ENCODE measurements around the gene TMEM178A.

TMEM178A gene

GRCh38 chr2:39671604-39672003, 5.9 kb downstream of the TMEM178A start:
- no peak overlapping the region for H3K4me2 ChIP-seq (ENCODE audit: low read length)
- peaks cover 34% of the 10 kb centered on the region for H3K27me3 ChIP-seq (ENCODE audit: control insufficient read depth, low read length)

GRCh38 chr2:39673018-39673417, 7.3 kb downstream of the TMEM178A start:
- Histone ChIP-seq H3K36me3 (ENCODE audit: control insufficient read depth, low read length) (no peaks in the 10 kb centered on the region), H3K27me3 (ENCODE audit: control insufficient read depth, low read length) (peaks cover 20% of the 10 kb centered on the region)

More at GRCh38 chr2:39671604-39672003, 5.9 kb downstream of the TMEM178A start:
- no peaks in the 10 kb centered on the region for H3K9me3 ChIP-seq (ENCODE audit: control insufficient read depth, insufficient read depth, low read length)
- H3F3A ChIP-seq (ENCODE audit: control insufficient read depth, insufficient read depth), result no peaks in the 10 kb centered on the region
- no peak for TF ChIP-seq CTCF (IDR thresholded peaks at IDR 0.05; ENCODE audit: low read depth, low read length, poor library complexity, severe bottlenecking)
- TF ChIP-seq EZH2phosphoT487 (IDR thresholded peaks at IDR 0.05; ENCODE audit: borderline replicate concordance, low read length), result no peak
- H4K20me1 ChIP-seq (ENCODE audit: control insufficient read depth, insufficient read depth, low read depth, low read length), result no peaks in the 10 kb centered on the region
- no peaks in the 10 kb centered on the region for H3K9me2 ChIP-seq (replicated peaks; ENCODE audit: control insufficient read depth, low read length)
- H3K4me3 ChIP-seq (ENCODE audit: low read length), result no peak overlapping the region
- no peak overlapping the region for H3K27ac ChIP-seq (ENCODE audit: low read depth, low read length)
- H3K79me2 ChIP-seq (ENCODE audit: control insufficient read depth, low read length), result no peaks in the 10 kb centered on the region
- no peaks in the 10 kb centered on the region for H3K4me1 ChIP-seq (ENCODE audit: control insufficient read depth, low read length)
- H3K36me3 ChIP-seq (ENCODE audit: control insufficient read depth, low read length), result no peaks in the 10 kb centered on the region

GRCh38 chr2:39676342-39676741, 10.6 kb downstream of the TMEM178A start:
- no peak overlapping the region for H3K4me3 ChIP-seq (ENCODE audit: low read length)
- no peaks in the 10 kb centered on the region for H3F3A ChIP-seq (ENCODE audit: control insufficient read depth, insufficient read depth)
- H3K9me3 ChIP-seq (ENCODE audit: control insufficient read depth, insufficient read depth, low read length), result no peaks in the 10 kb centered on the region
- no peaks in the 10 kb centered on the region for H3K79me2 ChIP-seq (ENCODE audit: control insufficient read depth, low read length)
- H3K9me2 ChIP-seq (replicated peaks; ENCODE audit: control insufficient read depth, low read length), result no peaks in the 10 kb centered on the region
- H4K20me1 ChIP-seq (ENCODE audit: control insufficient read depth, insufficient read depth, low read depth, low read length), result no peaks in the 10 kb centered on the region
- no peaks in the 10 kb centered on the region for H3K36me3 ChIP-seq (ENCODE audit: control insufficient read depth, low read length)
- H3K27me3 ChIP-seq (ENCODE audit: control insufficient read depth, low read length), result peaks cover 13% of the 10 kb centered on the region
- no peak overlapping the region for H3K27ac ChIP-seq (ENCODE audit: low read depth, low read length)
- no peak for TF ChIP-seq CTCF (IDR thresholded peaks at IDR 0.05; ENCODE audit: low read depth, low read length, poor library complexity, severe bottlenecking)
- no peak for TF ChIP-seq EZH2phosphoT487 (IDR thresholded peaks at IDR 0.05; ENCODE audit: borderline replicate concordance, low read length)
- H3K4me1 ChIP-seq (ENCODE audit: control insufficient read depth, low read length), result no peaks in the 10 kb centered on the region
- H3K4me2 ChIP-seq (ENCODE audit: low read length), result no peak overlapping the region

More at GRCh38 chr2:39673018-39673417, 7.3 kb downstream of the TMEM178A start:
- no peaks in the 10 kb centered on the region for H4K20me1 ChIP-seq (ENCODE audit: control insufficient read depth, insufficient read depth, low read depth, low read length)
- no peak overlapping the region for H3K4me2 ChIP-seq (ENCODE audit: low read length)
- H3K79me2 ChIP-seq (ENCODE audit: control insufficient read depth, low read length), result no peaks in the 10 kb centered on the region
- TF ChIP-seq CTCF (IDR thresholded peaks at IDR 0.05; ENCODE audit: low read depth, low read length, poor library complexity, severe bottlenecking) (no peak), EZH2phosphoT487 (IDR thresholded peaks at IDR 0.05; ENCODE audit: borderline replicate concordance, low read length) (no peak)
- no peaks in the 10 kb centered on the region for H3F3A ChIP-seq (ENCODE audit: control insufficient read depth, insufficient read depth)
- H3K27ac ChIP-seq (ENCODE audit: low read depth, low read length), result no peak overlapping the region
- H3K4me1 ChIP-seq (ENCODE audit: control insufficient read depth, low read length), result no peaks in the 10 kb centered on the region
- H3K9me2 ChIP-seq (replicated peaks; ENCODE audit: control insufficient read depth, low read length), result no peaks in the 10 kb centered on the region
- no peaks in the 10 kb centered on the region for H3K9me3 ChIP-seq (ENCODE audit: control insufficient read depth, insufficient read depth, low read length)
- no peak overlapping the region for H3K4me3 ChIP-seq (ENCODE audit: low read length)
